Right lobe of liver (tissue), 4 donors: ENCODE data around the gene HSPD1.

Experiments used
- CTCF ChIP-seq, 4 donors: fragments of 200-600 bp in 3 of 4; fragments of 450-650 bp in 1 of 4; IDR thresholded peaks; one replicate each; pipeline versions ENCODE4 v1.5.1 to v1.8.0; 2016 to 2022; ENCODE audit warnings: antibody characterized with exemption in 4 of 4, mild to moderate bottlenecking in 2 of 4
- POLR2A ChIP-seq: fragments of 450-650 bp; IDR thresholded peaks from one replicate; pipeline ENCODE4 v1.6.1; 2017; ENCODE audit warnings: antibody characterized with exemption, mild to moderate bottlenecking
- donor health status: DM: no; HTN: no; CAD: no.
- donor health status: DM: no; HTN: no; CAD: no.
- donor health status: DM: no; HTN: yes; CAD: no.

DNA sequence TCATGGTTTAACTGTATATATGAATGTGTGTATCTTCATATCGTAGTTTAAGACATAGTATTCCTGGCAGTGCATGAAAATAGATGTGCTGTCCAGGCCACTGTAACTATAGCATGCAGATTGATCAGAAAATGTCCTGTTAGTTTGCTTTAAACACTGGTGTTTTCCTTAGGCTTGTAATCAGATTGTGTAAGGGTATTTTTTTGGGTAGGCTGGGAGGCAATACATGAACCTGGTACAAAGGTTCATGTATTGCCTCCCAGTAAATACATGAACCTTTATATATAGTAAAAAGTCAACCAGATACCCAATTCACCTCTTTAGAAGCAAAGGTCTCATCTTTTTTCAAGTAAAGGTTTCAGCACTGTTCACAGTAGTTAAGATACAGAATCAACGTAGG, 44.7 kb downstream of the HSPD1 start:
- TF ChIP-seq CTCF (IDR thresholded peaks at IDR 0.05) (no peak), POLR2A (peak; percentile 17)
